NCI-H1105 treated with DMSO at 0.1 percent for 48 hours (cell line): ENCODE measurements around the gene NABP2.

Source experiments
- DNase-seq: peaks from one replicate; lab custom pipeline; 2025; lab: John Stamatoyannopoulos, UW

The NABP2 gene

GRCh38 chr12:56213878-56214277, 10.3 kb upstream of the NABP2 start:
- no peak for DNase-seq

GRCh38 chr12:56216461-56216860, 7.7 kb upstream of the NABP2 start:
- no peak for DNase-seq

- DNase-seq, result no peak
Measured at GRCh38 chr12:56219840-56220239, 4.3 kb upstream of the NABP2 start.

GRCh38 chr12:56220611-56221231, 3.4 kb upstream of the NABP2 start:
- no peak for DNase-seq

DNA sequence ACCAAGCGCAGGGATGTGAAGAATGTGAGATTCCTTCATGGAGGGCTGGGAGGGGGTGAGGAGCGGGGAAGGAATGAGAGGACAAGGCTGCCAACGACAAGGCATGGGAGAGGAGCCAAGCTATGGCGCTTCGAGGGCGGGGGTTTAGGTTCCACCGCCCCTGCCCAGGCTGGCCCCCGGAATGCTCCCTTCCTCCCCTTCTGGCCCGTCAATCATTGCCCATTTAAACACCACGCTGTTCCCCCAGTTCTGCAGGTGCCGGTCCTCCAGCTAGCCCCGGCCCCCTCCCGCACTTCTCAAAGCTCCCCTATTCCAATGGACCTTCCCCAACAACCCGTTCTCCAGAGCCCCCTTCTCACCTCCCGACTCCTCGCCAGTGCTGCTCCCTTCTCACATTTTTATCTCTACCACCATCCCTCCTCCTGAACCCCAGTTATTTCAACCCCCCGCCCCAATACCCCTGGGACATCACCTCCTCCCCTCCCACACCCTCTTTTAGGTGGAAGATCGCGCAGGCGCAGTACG, 2.8 kb upstream of the NABP2 start:
- peak; percentile 24 for DNase-seq

DNA sequence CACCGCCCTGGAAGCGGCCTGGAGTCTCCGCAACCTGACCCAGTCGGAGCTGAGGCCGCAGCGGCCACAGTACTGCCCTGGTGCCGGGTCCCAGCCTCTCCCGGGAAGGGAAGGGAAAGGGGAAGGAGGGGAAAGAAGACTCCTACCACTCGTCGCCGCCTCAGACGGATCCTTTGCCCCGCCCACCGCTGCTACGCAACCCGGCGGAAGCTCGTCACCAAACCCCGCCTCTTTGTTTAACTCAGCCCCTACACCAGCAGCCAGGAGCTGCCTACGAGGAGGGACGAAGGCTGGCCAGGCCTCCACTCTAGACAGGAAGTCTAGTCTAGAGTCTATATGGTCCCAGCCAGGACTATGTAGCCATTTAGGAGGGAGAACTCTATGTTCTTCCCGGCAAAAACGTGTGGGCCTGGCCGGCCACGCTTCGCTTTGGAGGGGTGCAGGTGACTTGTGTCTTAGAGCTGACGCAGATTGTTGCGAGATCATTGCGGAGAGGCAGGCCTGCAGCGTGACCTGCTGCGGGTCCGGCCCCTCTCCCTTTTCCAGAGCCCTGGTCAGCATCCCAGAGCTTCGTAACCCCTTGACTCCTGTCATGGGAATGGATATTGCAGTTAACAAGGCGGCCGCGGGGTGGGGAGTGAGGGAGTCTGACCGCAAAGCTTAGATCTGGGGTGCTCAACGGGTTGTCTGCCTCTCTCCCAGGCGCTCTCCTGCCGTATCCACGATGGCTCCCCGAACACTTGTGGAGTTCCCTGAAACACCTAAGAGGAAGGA, 2.2 kb upstream of the NABP2 start, which contains the start of gene RNF41:
Gene RNF41, minus strand, starts transcription at position 166 of the 774 bp plus-strand sequence. CDS start 7,875 bp downstream, outside the sequence.
- DNase-seq, result peak; percentile 87

- no peak for DNase-seq
Measured at GRCh38 chr12:56222531-56222895, 1.6 kb upstream of the NABP2 start.

DNA sequence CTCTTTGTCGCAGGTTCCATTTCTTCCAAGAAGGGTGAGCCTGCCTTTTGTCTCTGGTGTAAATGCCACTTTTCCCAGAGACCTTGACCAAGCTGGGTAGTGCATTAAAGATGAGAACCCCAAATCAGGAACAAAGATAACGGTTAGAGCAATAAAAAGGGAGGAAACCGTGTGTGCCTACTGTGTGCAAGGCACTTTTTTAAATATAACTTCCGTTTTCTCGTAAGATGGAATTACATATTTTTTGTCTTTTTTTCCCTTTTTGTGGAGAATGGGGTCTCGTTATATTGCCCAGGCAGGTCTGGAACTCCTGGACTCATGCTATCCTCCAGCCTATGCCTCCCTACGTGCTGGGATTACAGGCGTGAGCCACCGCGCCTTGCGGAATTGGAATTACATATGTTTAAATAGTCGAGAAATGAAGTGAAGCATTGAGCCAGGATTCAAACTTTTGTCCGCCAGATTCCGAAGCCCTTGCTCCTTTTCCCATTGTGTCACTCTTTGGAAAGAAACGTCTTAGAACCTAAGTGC, 506 bp upstream of the NABP2 start:
- DNase-seq, result no peak

- no peak for DNase-seq
Measured at GRCh38 chr12:56224954-56225353, 812 bp downstream of the NABP2 start.

DNA sequence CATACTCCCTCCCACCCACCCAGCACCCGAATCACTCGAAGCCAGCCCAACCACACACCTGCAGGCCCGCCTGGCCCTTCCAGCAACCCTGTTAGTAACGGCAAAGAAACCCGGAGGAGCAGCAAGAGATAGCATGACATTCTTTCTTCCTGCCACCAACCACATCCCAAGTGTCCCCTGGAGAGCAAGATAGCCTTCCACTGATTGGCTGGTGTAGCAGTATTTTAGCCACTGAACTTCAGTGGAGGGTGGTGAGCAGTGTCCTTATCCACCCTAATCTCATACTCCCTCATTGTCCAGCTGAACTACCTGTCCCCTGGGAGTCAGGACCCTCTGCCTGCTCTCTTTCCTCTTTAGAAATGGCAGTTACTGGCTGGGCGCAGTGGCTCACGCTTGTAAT, 4.9 kb downstream of the NABP2 start:
- DNase-seq, result no peak

GRCh38 chr12:56229916-56230431, 5.8 kb downstream of the NABP2 start, which contains the start of gene SLC39A5:
Gene SLC39A5, plus strand, starts transcription at chr12:56230051. Its CDS starts 1,224 bp downstream, at chr12:56231275.
- no peak for DNase-seq

DNA sequence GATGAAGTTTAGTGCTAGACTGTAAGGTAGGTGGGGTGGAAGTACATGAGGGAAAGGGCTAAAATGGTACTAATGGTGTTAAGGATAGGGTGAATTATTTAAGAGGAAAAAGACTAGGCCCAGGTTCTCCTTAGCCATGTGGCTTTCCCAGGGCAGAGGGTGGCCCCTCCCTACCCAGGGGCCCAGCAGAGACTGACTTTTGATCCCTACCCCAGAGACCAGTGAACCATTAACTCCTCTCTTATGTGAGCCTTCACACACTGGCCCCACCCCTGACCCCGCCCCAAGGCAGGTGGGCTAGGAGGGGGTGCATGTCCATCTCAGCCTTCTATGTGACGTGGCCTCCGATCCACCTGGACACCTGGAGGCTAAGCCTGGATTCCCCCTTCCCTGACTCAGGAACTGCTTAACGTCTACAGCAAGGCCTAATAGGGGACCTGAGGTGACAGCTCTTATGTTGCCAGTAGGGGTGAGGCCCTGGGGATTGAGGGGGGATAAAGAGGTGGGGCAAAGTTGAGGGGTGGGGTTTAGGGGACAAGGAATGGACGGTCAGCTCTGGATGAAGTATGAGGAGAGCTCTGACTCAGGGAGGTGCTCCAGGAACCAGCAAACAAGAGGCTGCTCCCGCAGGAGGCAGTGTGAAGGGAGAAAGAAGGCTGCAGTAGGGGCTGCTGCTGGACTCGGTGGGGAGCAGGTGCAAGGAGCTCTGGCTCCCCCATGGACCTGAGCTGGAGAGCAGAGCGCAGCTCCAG, 6.5 kb downstream of the NABP2 start:
- no peak for DNase-seq

GRCh38 chr12:56231184-56231582, 7.0 kb downstream of the NABP2 start:
- no peak for DNase-seq

DNA sequence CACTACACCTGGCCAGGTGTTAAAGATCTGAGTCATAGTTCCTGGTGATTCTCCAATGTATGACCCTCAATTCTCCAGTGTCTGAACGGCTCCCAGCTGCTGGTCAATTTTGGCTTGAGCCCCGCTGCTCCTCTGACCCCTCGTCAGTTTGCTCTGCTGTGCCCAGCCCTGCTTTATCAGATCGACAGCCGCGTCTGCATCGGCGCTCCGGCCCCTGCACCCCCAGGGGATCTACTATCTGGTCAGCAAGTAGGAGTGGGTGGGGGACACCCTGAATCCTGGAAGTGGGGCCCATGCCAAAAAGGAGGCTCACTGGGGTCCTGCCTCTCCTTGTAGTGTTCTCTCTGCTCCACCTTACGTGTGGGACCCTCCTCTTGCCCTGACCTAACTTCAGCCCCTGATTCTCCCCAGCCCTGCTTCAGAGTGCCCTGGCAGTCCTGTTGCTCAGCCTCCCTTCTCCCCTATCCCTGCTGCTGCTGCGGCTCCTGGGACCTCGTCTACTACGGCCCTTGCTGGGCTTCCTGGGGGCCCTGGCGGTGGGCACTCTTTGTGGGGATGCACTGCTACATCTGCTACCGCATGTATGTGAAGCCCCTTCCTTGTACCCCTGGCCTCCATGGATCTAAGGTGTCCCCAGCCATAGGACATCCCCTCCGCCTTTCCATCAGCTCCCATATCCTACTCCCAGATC, 10.7 kb downstream of the NABP2 start:
- no peak for DNase-seq

- DNase-seq, result no peak
Measured at GRCh38 chr12:56236091-56236490, 11.9 kb downstream of the NABP2 start.

- DNase-seq, result no peak
Measured at GRCh38 chr12:56236985-56237384, 12.8 kb downstream of the NABP2 start.

- DNase-seq, result no peak
Measured at GRCh38 chr12:56237552-56237951, 13.4 kb downstream of the NABP2 start.

DNA sequence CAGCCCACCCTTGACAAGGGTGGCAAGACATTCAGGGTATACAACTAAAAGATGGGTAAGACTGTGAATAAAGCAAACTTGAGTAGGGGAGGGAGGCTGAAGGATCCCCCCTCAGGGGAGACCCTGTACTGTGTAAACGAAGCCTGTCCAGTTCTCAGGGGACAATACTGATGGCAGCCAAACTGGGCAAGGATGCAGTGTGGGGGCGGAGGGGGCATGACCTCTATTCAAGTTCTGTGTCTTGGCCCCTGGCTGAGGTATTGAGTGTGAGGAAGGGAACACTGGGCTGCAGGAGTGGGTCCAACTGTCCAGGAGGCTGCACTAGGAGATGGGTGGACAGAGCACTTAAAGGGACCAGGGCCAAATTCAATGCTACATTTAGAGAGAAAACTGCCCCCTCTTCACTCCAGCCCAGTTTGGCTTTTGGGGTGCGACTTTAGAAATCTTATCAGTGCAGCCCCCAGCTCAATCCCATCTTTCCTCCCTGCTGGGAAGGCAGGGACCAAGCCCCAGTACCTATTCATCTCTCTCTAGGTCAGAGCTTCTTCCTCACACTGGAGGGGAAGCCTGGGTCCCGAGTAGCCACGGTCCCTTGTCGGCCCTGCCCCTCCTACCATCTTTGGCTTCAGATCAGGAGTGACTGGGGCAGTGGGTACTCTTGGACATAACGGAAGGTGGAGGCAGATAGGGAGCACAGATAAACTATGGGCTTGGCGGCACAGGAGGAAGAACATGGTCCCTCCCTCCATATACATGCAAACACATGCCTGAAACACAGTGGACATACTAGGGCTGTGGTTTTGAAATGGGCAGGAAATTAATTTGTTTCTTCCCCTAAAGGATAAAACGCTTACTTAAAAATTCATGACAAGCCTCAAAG, 17.5 kb downstream of the NABP2 start:
- no peak for DNase-seq

- no peak for DNase-seq
Measured at GRCh38 chr12:56242986-56243385, 18.8 kb downstream of the NABP2 start.

DNA sequence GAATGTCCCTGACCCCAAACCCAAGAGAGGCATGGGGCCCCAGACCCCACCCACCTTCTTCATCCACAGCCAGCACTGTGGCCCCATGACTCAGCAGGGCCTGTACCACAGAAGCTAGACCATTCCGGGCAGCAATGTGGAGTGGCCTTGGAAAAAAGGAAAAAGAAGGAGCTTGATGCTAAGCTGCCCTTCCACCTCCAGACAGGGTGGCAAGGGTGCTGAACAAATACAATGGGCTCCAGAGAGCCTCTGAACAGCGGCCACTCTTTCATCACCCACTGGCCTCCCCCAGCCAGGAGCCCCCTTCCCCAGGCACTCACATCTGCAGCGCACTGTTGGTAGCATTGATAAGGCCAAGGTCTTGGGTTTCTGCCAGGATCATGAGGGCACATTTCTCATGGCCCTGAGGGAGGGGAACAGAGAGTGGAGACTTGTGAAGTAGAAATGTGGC, 19.6 kb downstream of the NABP2 start:
- no peak for DNase-seq
